ENCODE results near the gene TANC2. TPM values are rescaled to one million over a fixed set of nuclear protein-coding genes. Genes with fewer than 3 reads are reported as not detected.

The TANC2 gene
- total RNA-seq, 3 donors from 2014 or later, result 25.9 to 64.9 (median 31.0) TPM

DNA sequence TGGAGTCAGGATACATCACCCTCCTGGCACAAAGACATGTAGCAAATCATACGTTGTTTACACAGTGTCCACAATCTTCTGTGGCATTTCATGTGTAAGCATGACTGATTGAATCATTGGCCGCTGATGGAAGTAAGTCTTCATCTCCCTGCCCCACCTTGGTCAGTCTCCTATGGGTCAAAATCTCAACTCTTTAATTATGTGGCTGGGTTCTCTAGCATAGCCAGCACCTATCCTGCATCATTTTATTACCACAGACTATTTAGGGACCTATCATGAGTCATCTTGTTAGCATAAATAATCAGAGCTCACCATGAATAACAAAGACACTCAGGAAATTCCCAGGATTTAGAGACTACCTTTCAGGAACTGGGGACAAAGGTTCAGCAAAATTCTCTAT is 15.9 kb downstream of the TANC2 start:
- Histone ChIP-seq H3K4me3 (no peak overlapping the region), H3K36me3 (no peaks in the 10 kb centered on the region), H3K27me3 (no peaks in the 10 kb centered on the region), H3K9me3 (peaks cover 5 to 18% of the 10 kb centered on the region in 2 donors), H3K27ac (no peak overlapping the region), H3K4me1 (no peaks in the 10 kb centered on the region)
- intact Hi-C loops (cut with DNase I; ENCODE audit: low total_unique reads), result no loop called here
- TF ChIP-seq POLR2AphosphoS5 (IDR thresholded peaks at IDR 0.05), result no peak
- TF ChIP-seq, protein P1, sequence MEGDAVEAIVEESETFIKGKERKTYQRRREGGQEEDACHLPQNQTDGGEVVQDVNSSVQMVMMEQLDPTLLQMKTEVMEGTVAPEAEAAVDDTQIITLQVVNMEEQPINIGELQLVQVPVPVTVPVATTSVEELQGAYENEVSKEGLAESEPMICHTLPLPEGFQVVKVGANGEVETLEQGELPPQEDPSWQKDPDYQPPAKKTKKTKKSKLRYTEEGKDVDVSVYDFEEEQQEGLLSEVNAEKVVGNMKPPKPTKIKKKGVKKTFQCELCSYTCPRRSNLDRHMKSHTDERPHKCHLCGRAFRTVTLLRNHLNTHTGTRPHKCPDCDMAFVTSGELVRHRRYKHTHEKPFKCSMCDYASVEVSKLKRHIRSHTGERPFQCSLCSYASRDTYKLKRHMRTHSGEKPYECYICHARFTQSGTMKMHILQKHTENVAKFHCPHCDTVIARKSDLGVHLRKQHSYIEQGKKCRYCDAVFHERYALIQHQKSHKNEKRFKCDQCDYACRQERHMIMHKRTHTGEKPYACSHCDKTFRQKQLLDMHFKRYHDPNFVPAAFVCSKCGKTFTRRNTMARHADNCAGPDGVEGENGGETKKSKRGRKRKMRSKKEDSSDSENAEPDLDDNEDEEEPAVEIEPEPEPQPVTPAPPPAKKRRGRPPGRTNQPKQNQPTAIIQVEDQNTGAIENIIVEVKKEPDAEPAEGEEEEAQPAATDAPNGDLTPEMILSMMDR (IDR thresholded peaks at IDR 0.05), result no peak
- no peak for TF ChIP-seq POLR2A (IDR thresholded peaks at IDR 0.05)
- no peak for DNase-seq (ENCODE audit: low spot score in 2 of 2)

DNA sequence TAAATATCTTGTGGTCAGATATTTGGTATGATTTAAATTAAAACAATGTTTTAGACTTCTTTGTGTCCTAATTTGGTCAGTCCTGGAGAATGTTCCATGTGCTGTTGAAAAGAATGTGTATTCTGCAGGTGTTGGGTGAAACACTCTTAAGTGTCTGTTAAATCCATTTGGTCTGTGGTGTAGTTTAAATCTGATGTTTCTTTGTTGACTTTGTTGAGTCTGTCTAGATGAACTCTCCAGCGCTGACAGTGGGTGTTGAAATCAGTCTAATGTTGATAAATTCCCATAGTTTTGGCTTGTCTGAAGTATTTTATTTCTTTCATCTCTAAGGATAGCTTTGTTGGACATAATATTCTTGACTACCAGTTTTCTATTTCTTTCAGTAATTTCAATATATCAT is 18.8 kb downstream of the TANC2 start:
- H3K9me3 ChIP-seq, result peaks cover 5 to 18% of the 10 kb centered on the region in 2 donors
- H3K27me3 ChIP-seq, result no peaks in the 10 kb centered on the region
- H3K4me3 ChIP-seq, result no peak overlapping the region
- H3K4me1 ChIP-seq, result no peaks in the 10 kb centered on the region
- no peak for DNase-seq (ENCODE audit: low spot score in 2 of 2)
- intact Hi-C loops (cut with DNase I; ENCODE audit: low total_unique reads), result no loop called here
- no peak overlapping the region for H3K27ac ChIP-seq
- no peaks in the 10 kb centered on the region for H3K36me3 ChIP-seq
- TF ChIP-seq, protein P1 (IDR thresholded peaks at IDR 0.05), result no peak
- TF ChIP-seq POLR2A (IDR thresholded peaks at IDR 0.05) (no peak), POLR2AphosphoS5 (IDR thresholded peaks at IDR 0.05) (no peak)

DNA sequence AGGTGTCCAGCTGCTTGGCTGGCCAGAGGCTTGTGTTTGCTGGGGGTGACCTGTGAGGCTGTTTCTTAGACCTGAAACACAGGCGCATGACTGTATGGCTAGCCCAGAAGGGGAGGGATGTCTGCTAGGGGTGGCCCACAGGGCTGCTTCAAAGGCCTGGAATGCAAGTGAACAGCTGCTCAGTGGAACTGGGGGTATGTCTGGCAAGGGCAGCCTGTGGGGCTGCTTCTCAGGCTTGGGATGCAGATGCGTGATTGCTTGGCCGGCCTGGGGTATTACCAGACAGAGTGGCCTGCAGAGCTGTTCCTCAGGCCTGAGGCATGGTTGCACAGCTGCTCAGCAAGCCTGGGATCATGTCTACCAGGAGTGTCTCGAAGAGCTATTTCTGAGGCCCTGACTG is 20.5 kb downstream of the TANC2 start:
- no peak for DNase-seq (ENCODE audit: low spot score in 2 of 2)
- Histone ChIP-seq H3K4me1 (no peaks in the 10 kb centered on the region), H3K9me3 (peaks cover 5 to 18% of the 10 kb centered on the region in 2 donors), H3K27me3 (no peaks in the 10 kb centered on the region), H3K27ac (no peak overlapping the region), H3K36me3 (no peaks in the 10 kb centered on the region), H3K4me3 (no peak overlapping the region)
- TF ChIP-seq POLR2A (IDR thresholded peaks at IDR 0.05) (no peak), POLR2AphosphoS5 (IDR thresholded peaks at IDR 0.05) (no peak)
- TF ChIP-seq, protein P1 (IDR thresholded peaks at IDR 0.05), result no peak
- intact Hi-C loops (cut with DNase I; ENCODE audit: low total_unique reads), result no loop called here

DNA sequence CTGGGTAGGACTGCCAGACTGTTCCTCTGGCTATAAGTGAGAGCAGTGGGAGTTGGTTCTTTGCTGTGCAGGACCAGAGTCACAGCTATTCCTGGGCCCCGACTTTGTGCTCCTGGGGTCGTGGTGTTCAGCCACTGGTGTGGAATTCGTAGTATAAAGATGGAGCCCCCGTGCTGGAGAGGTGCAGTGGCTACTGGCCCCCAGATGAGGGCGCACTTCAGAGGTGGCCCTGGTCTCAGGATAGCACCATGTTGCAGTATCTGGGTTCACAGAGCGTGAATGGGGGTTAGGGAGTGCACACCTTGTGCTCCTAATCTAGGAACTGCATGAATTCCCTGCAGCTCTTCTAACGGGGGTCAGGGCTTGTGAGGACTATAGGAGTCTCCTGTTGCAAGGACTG is 21.1 kb downstream of the TANC2 start:
- Histone ChIP-seq H3K9me3 (peaks cover 5 to 18% of the 10 kb centered on the region in 2 donors), H3K4me3 (no peak overlapping the region), H3K27me3 (no peaks in the 10 kb centered on the region), H3K36me3 (no peaks in the 10 kb centered on the region), H3K27ac (no peak overlapping the region), H3K4me1 (no peaks in the 10 kb centered on the region)
- DNase-seq (ENCODE audit: low spot score in 2 of 2), result no peak
- TF ChIP-seq POLR2A (IDR thresholded peaks at IDR 0.05) (no peak), POLR2AphosphoS5 (IDR thresholded peaks at IDR 0.05) (no peak)
- TF ChIP-seq, protein P1 (IDR thresholded peaks at IDR 0.05), result no peak
- intact Hi-C loops (cut with DNase I; ENCODE audit: low total_unique reads), result no loop called here

DNA sequence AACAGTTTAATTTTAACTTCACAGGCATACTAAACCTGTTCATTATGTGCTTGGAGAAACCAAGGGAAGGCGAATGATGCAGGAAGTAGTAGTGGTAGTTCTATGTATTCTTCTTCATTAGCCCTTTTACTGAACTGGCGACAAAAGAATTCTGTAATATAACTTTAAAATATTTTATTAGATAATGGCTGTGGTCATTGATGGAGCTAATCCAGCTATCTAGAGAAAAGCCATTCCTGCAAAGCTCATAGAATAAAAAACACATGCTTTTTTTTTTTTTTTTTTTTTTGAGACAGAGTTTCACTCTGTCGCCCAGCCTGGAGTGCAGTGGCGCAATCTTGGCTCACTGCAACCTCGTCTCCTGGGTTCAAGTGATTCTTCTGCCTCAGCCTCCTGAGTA is 23.5 kb downstream of the TANC2 start:
- H3K9me3 ChIP-seq, result peaks cover 5 to 10% of the 10 kb centered on the region in 2 donors
- intact Hi-C loops (cut with DNase I; ENCODE audit: low total_unique reads), result no loop called here

More for the DNA sequence above, 23.5 kb downstream of the TANC2 start:
- Histone ChIP-seq H3K4me3 (no peak overlapping the region), H3K27ac (no peak overlapping the region), H3K36me3 (no peaks in the 10 kb centered on the region), H3K27me3 (no peaks in the 10 kb centered on the region), H3K4me1 (no peaks in the 10 kb centered on the region)
- TF ChIP-seq POLR2AphosphoS5 (IDR thresholded peaks at IDR 0.05), result no peak
- TF ChIP-seq POLR2A (IDR thresholded peaks at IDR 0.05), result no peak
- TF ChIP-seq, protein P1 (IDR thresholded peaks at IDR 0.05), result no peak
- DNase-seq (ENCODE audit: low spot score in 2 of 2), result no peak

Data from breast epithelium (tissue), 4 donors.